ENCODE measurements around the gene TSPAN15. TPM values are rescaled to one million over a fixed set of nuclear protein-coding genes. Genes with fewer than 3 reads are reported as not detected.

The TSPAN15 gene
- total and polyA plus RNA-seq, 3 donors from 2014 or later = 29.7 to 37.5 (median 35.3) TPM

- no peaks in the 10 kb centered on the region for H3K36me3 ChIP-seq (ENCODE audit: low read depth, missing control alignments)
- H3K4me3 ChIP-seq = no peak overlapping the region
- H3K27ac ChIP-seq = no peak overlapping the region
- peaks cover 3% of the 10 kb centered on the region for H3K4me1 ChIP-seq
- H3K27me3 ChIP-seq = no peaks in the 10 kb centered on the region
- 90 to 97% methylated on average over 6 to 10 of the region's 10 CpGs for WGBS, 2 donors
- no peaks in the 10 kb centered on the region for H3K9me3 ChIP-seq
- intact Hi-C loops (cut with DNase I; ENCODE audit: low total_unique reads) = no loop called here
- TF ChIP-seq CTCF (IDR thresholded peaks at IDR 0.05) (no peak), POLR2A (IDR thresholded peaks at IDR 0.05) (no peak)
- no peak for DNase-seq
Measured at GRCh38 chr10:69415951-69416350, 35.3 kb upstream of the TSPAN15 start.

- H3K4me3 ChIP-seq = no peak within 1 kb of the TSS
- intact Hi-C loops (cut with DNase I; ENCODE audit: low total_unique reads) = no loop called here
Measured at GRCh38 chr10:69416695-69417094, 34.6 kb upstream of the TSPAN15 start, which contains the start of gene TACR2. TACR2 (minus strand) TSS chr10:69416918; CDS start chr10:69416323, 595 bp downstream.

GRCh38 chr10:69417542-69417941, 33.7 kb upstream of the TSPAN15 start:
- DNase-seq = no peak
- H3K36me3 ChIP-seq (ENCODE audit: low read depth, missing control alignments) = no peaks in the 10 kb centered on the region
- H3K27me3 ChIP-seq = no peaks in the 10 kb centered on the region
- intact Hi-C loops (cut with DNase I; ENCODE audit: low total_unique reads) = no loop called here
- H3K4me1 ChIP-seq = peaks cover 3% of the 10 kb centered on the region
- no peaks in the 10 kb centered on the region for H3K9me3 ChIP-seq
- no peak overlapping the region for H3K4me3 ChIP-seq
- 80 to 84% methylated on average over 10 to 11 of the region's 11 CpGs for WGBS, 2 donors
- TF ChIP-seq CTCF (IDR thresholded peaks at IDR 0.05) = no peak
- TF ChIP-seq POLR2A (IDR thresholded peaks at IDR 0.05) = no peak
- no peak overlapping the region for H3K27ac ChIP-seq

More at GRCh38 chr10:69416695-69417094, 34.6 kb upstream of the TSPAN15 start, which contains the start of gene TACR2:
- Histone ChIP-seq H3K9me3 (no peaks in the 10 kb centered on the region), H3K4me1 (peaks cover 3% of the 10 kb centered on the region), H3K36me3 (ENCODE audit: low read depth, missing control alignments) (no peaks in the 10 kb centered on the region), H3K27ac (no peak within 1 kb of the TSS), H3K27me3 (no peaks in the 10 kb centered on the region)
- 55 to 67% methylated on average over 6 to 10 of the region's 10 CpGs for WGBS, 2 donors
- TF ChIP-seq CTCF (IDR thresholded peaks at IDR 0.05) (no peak), POLR2A (IDR thresholded peaks at IDR 0.05) (no peak)
- no peak for DNase-seq

- intact Hi-C loops (cut with DNase I; ENCODE audit: low total_unique reads) = no loop called here
- H3K4me3 ChIP-seq = no peak overlapping the region
- no peaks in the 10 kb centered on the region for H3K4me1 ChIP-seq
- WGBS, 2 donors = 83 to 84% methylated on average over 8 of the region's 8 CpGs
- TF ChIP-seq POLR2A (IDR thresholded peaks at IDR 0.05) (no peak), CTCF (IDR thresholded peaks at IDR 0.05) (no peak)
- no peaks in the 10 kb centered on the region for H3K36me3 ChIP-seq (ENCODE audit: low read depth, missing control alignments)
- H3K27ac ChIP-seq = no peak overlapping the region
- DNase-seq = no peak
- H3K9me3 ChIP-seq = no peaks in the 10 kb centered on the region
- H3K27me3 ChIP-seq = no peaks in the 10 kb centered on the region
Measured at GRCh38 chr10:69418052-69418752, 33.1 kb upstream of the TSPAN15 start.

Data from testis (tissue), 3 donors.